Suprapubic skin (tissue), 4 donors: Measurements from ENCODE around the gene C19orf33. TPM values are rescaled to one million over a fixed set of nuclear protein-coding genes. Genes with fewer than 3 reads are reported as not detected.

Source experiments
- DNase-seq, 2 donors: peaks; one replicate each; pipeline ENCODE4 v3.0.0-alpha.2; 2019; ENCODE audit warnings: low spot score in 2 of 2
- H3K27ac ChIP-seq: fragments of 200-600 bp; sonication (generic); one replicate; pipeline ENCODE4 v1.5.1; 2019
- H3K27me3 ChIP-seq: fragments of 200-600 bp; sonication (generic); one replicate; pipeline ENCODE4 v1.5.1; 2019
- H3K36me3 ChIP-seq: fragments of 200-600 bp; sonication (generic); one replicate; pipeline ENCODE4 v1.5.1; 2019
- H3K4me1 ChIP-seq: fragments of 200-600 bp; sonication (generic); one replicate; pipeline ENCODE4 v1.5.1; 2019
- H3K4me3 ChIP-seq: fragments of 200-600 bp; sonication (generic); one replicate; pipeline ENCODE4 v1.5.1; 2019; ENCODE audit warnings: mild to moderate bottlenecking
- H3K9me3 ChIP-seq: fragments of 200-600 bp; sonication (generic); one replicate; pipeline ENCODE4 v1.5.1; 2019
- CTCF ChIP-seq, 2 donors: fragments of 200-600 bp in 1 of 2; fragments of 450-650 bp in 1 of 2; sonication (generic) in 1 of 2; IDR thresholded peaks; one replicate each; pipeline ENCODE4 v1.5.1; 2016 to 2019; ENCODE audit warnings: antibody characterized with exemption in 2 of 2, mild to moderate bottlenecking in 1 of 2, moderate library complexity in 1 of 2
- EP300 ChIP-seq: sonication (generic); formaldehyde crosslinking; IDR thresholded peaks from one replicate; pipeline ENCODE4 v1.6.1; 2017; ENCODE audit warnings: antibody characterized with exemption
- POLR2A ChIP-seq, 2 donors: fragments of 450-650 bp; IDR thresholded peaks; one replicate each; pipeline ENCODE4 v1.6.1; 2017; ENCODE audit warnings: antibody characterized with exemption in 2 of 2, mild to moderate bottlenecking in 2 of 2, moderate library complexity in 2 of 2
- POLR2AphosphoS5 ChIP-seq, 3 donors: sonication (generic); formaldehyde crosslinking; IDR thresholded peaks; one replicate each; pipeline ENCODE4 v1.6.1; 2017; ENCODE audit warnings: antibody characterized with exemption in 3 of 3
- WGBS: methylation state at CpG from one replicate; pipeline ENCODE4 v1.1.5; 2018; 5-methylcytosine and 5-hydroxymethylcytosine counted together
- total RNA-seq, 4 donors: library from RNA; depleted of rRNA; stranded (reverse); fragments of >200 nt; gene quantifications; one replicate each; pipeline ENCODE4 v1.1.0, GENCODE V29; 2016

Gene C19orf33
- total RNA-seq, 4 donors from 2014 or later, result 182 to 452 (median 349) TPM

GRCh38 chr19:38310986-38311385 lies 6.9 kb downstream of the C19orf33 start:
- no peak for DNase-seq

GRCh38 chr19:38315657-38316476 lies 11.8 kb downstream of the C19orf33 start, which contains the start of gene YIF1B:
YIF1B (minus strand) TSS chr19:38315947; CDS start chr19:38315917, 30 bp downstream.
- TF ChIP-seq POLR2AphosphoS5 (IDR thresholded peaks at IDR 0.05) (peak in 1 of 3 donors; percentile 83), EP300 (no peak), POLR2A (IDR thresholded peaks at IDR 0.05) (no peak), CTCF (IDR thresholded peaks at IDR 0.05) (peak in 1 of 2 donors; percentile 6)
- Histone ChIP-seq H3K36me3 (no peaks in the 10 kb centered on the region), H3K27ac (peak within 1 kb of the TSS; percentile 73), H3K4me3 (peak within 1 kb of the TSS; percentile 60), H3K4me1 (peaks cover 44% of the 10 kb centered on the region), H3K9me3 (no peaks in the 10 kb centered on the region), H3K27me3 (no peaks in the 10 kb centered on the region)
- 3% methylated on average over 17 of the region's 64 CpGs for WGBS
- DNase-seq, result peak; percentile 97 to 98

More at GRCh38 chr19:38310986-38311385, 6.9 kb downstream of the C19orf33 start:
- no peak overlapping the region for H3K27ac ChIP-seq
- H3K27me3 ChIP-seq, result no peaks in the 10 kb centered on the region
- peaks cover 25% of the 10 kb centered on the region for H3K36me3 ChIP-seq
- no peak overlapping the region for H3K4me3 ChIP-seq
- peaks cover 8% of the 10 kb centered on the region for H3K4me1 ChIP-seq
- WGBS, result 97% methylated on average over 6 of the region's 6 CpGs
- no peaks in the 10 kb centered on the region for H3K9me3 ChIP-seq
- TF ChIP-seq POLR2A (IDR thresholded peaks at IDR 0.05), result no peak
- TF ChIP-seq CTCF (IDR thresholded peaks at IDR 0.05), result no peak
- TF ChIP-seq EP300, result no peak

- DNase-seq, result no peak
- H3K27me3 ChIP-seq, result no peaks in the 10 kb centered on the region
- peak overlapping the region; percentile 60 for H3K4me3 ChIP-seq
- TF ChIP-seq CTCF (IDR thresholded peaks at IDR 0.05) (no peak), POLR2AphosphoS5 (IDR thresholded peaks at IDR 0.05) (no peak), EP300 (no peak), POLR2A (IDR thresholded peaks at IDR 0.05) (no peak)
- WGBS, result 37% methylated on average over 8 of the region's 8 CpGs
- H3K9me3 ChIP-seq, result no peaks in the 10 kb centered on the region
- peaks cover 51% of the 10 kb centered on the region for H3K4me1 ChIP-seq
- peak overlapping the region; percentile 73 for H3K27ac ChIP-seq
- H3K36me3 ChIP-seq, result no peaks in the 10 kb centered on the region
Observed at GRCh38 chr19:38316477-38317067, 12.5 kb downstream of the C19orf33 start.

- no peak for DNase-seq
- H3K9me3 ChIP-seq, result no peaks in the 10 kb centered on the region
- no peak overlapping the region for H3K4me3 ChIP-seq
- H3K27ac ChIP-seq, result no peak overlapping the region
- H3K36me3 ChIP-seq, result no peaks in the 10 kb centered on the region
- WGBS, result 78% methylated on average over 11 of the region's 11 CpGs
- H3K27me3 ChIP-seq, result no peaks in the 10 kb centered on the region
- TF ChIP-seq EP300, result no peak
- no peak for TF ChIP-seq POLR2AphosphoS5 (IDR thresholded peaks at IDR 0.05)
- no peak for TF ChIP-seq POLR2A (IDR thresholded peaks at IDR 0.05)
- no peak for TF ChIP-seq CTCF (IDR thresholded peaks at IDR 0.05)
- peaks cover 57% of the 10 kb centered on the region for H3K4me1 ChIP-seq
Observed at GRCh38 chr19:38317104-38317612, 13.1 kb downstream of the C19orf33 start.

- 37% methylated on average over 6 of the region's 6 CpGs for WGBS
- Histone ChIP-seq H3K4me1 (peaks cover 68% of the 10 kb centered on the region), H3K4me3 (no peak overlapping the region)
Observed at GRCh38 chr19:38318660-38319059, 14.6 kb downstream of the C19orf33 start.

More at GRCh38 chr19:38318660-38319059, 14.6 kb downstream of the C19orf33 start:
- no peaks in the 10 kb centered on the region for H3K9me3 ChIP-seq
- DNase-seq, result no peak
- no peaks in the 10 kb centered on the region for H3K27me3 ChIP-seq
- H3K36me3 ChIP-seq, result no peaks in the 10 kb centered on the region
- H3K27ac ChIP-seq, result no peak overlapping the region
- TF ChIP-seq POLR2AphosphoS5 (IDR thresholded peaks at IDR 0.05), result no peak
- no peak for TF ChIP-seq EP300
- TF ChIP-seq CTCF (IDR thresholded peaks at IDR 0.05), result no peak
- no peak for TF ChIP-seq POLR2A (IDR thresholded peaks at IDR 0.05)
